BLaER1 treated with 17β-estradiol and CSF1 and Interleukin-3, amounts not matched to agents 10 nM and 100 nM (cell line): ENCODE data around the gene ARR3.
"Not testable (repeated sequence)": the region's sequence is repeated elsewhere in the genome, so short reads cannot be mapped to it uniquely, and the experiment has no call there.

Experiments used
- H3K27ac ChIP-seq, 11 experiments: shearing (Covaris generic); formaldehyde crosslinking; 2 replicates each; pipeline ENCODE4 v1.8.1; 2022
- H3K27me3 ChIP-seq, 11 experiments: shearing (Covaris generic); formaldehyde crosslinking; 2 replicates each; pipeline ENCODE4 v1.8.1; 2022
- H3K36me3 ChIP-seq, 11 experiments: shearing (Covaris generic); formaldehyde crosslinking; 2 replicates each; pipeline ENCODE4 v1.8.1; 2022
- H3K4me1 ChIP-seq, 10 experiments: shearing (Covaris generic); formaldehyde crosslinking; 2 replicates each; pipeline ENCODE4 v1.8.1; 2022
- H3K4me2 ChIP-seq, 11 experiments: shearing (Covaris generic); formaldehyde crosslinking; 2 replicates each; pipeline ENCODE4 v1.8.1; 2022
- H3K4me3 ChIP-seq, 10 experiments: shearing (Covaris generic); formaldehyde crosslinking; 2 replicates each; pipeline ENCODE4 v1.8.1; 2022
- H3K9ac ChIP-seq, 11 experiments: shearing (Covaris generic); formaldehyde crosslinking; 2 replicates each; pipeline ENCODE4 v1.8.1; 2022
- H3K9me3 ChIP-seq, 11 experiments: shearing (Covaris generic); formaldehyde crosslinking; replicated peaks in 1 of 11; 2 replicates each; pipeline ENCODE4 v1.8.1; 2022
- H4K20me1 ChIP-seq, 11 experiments: shearing (Covaris generic); formaldehyde crosslinking; 2 replicates each; pipeline ENCODE4 v1.8.1; 2022
- Cebpa-rat ChIP-seq, 11 experiments: shearing (Covaris generic); IDR thresholded peaks; 2 replicates each; pipeline ENCODE4 v1.8.1; 2022

The ARR3 gene

GRCh38 chrX:70292788-70293187 lies 24.7 kb downstream of the ARR3 start:
- peak overlapping the region in 4 of 11 experiments; percentile 31 to 63 (median 57); a peak in 5 of 22 replicates for H3K4me2 ChIP-seq

GRCh38 chrX:70293621-70294020 lies 25.5 kb downstream of the ARR3 start:
- Histone ChIP-seq H3K9me3 (no peaks in the 10 kb centered on the region), H3K4me3 (no peak overlapping the region), H3K4me2 (no peak overlapping the region), H3K9ac (no peak overlapping the region), H3K27ac (no peak overlapping the region), H3K27me3 (peaks cover 57 to 97% (median 86%) of the 10 kb centered on the region in 11 experiments), H3K36me3 (peaks cover 0 to 49% (median 8%) of the 10 kb centered on the region in 11 experiments; a peak in 10 of 22 replicates), H3K4me1 (peaks cover 0 to 28% (median 19%) of the 10 kb centered on the region in 10 experiments; a peak in 14 of 20 replicates), H4K20me1 (peaks cover 0 to 9% (median 0%) of the 10 kb centered on the region in 11 experiments; a peak in 4 of 22 replicates)
- TF ChIP-seq Cebpa-rat (IDR thresholded peaks at IDR 0.05): no peak

More at GRCh38 chrX:70292788-70293187, 24.7 kb downstream of the ARR3 start:
- peaks cover 54 to 97% (median 86%) of the 10 kb centered on the region in 11 experiments for H3K27me3 ChIP-seq
- peaks cover 0 to 28% (median 19%) of the 10 kb centered on the region in 10 experiments; a peak in 14 of 20 replicates for H3K4me1 ChIP-seq
- TF ChIP-seq Cebpa-rat (IDR thresholded peaks at IDR 0.05): no peak
- H4K20me1 ChIP-seq: peaks cover 0 to 4% (median 0%) of the 10 kb centered on the region in 11 experiments; a peak in 4 of 22 replicates
- H3K9me3 ChIP-seq: no peaks in the 10 kb centered on the region
- H3K9ac ChIP-seq: no peak overlapping the region
- peaks cover 0 to 45% (median 6%) of the 10 kb centered on the region in 11 experiments; a peak in 12 of 22 replicates for H3K36me3 ChIP-seq
- no peak overlapping the region for H3K4me3 ChIP-seq
- H3K27ac ChIP-seq: no peak overlapping the region

DNA sequence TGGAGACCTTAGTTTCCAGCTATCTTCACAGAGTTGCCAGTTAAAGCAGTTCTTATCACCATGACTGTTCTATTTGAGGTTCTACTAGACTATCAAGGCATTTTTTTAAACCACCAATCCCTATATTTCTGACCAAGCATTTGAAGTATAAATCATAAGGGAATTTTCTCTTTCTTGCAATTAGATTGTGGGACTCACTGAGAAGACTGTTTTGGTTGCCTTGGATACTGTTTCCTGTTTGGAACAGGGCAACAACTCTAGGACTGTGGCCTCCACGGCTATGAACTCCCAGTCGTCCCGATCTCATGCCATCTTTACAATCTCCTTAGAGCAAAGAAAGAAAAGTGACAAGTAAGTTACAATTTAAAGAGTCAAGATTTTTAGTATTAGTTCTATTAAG lies 33.6 kb downstream of the ARR3 start:
- H4K20me1 ChIP-seq: peaks cover 0 to 5% (median 0%) of the 10 kb centered on the region in 11 experiments; a peak in 3 of 22 replicates
- no peaks in the 10 kb centered on the region for H3K9me3 ChIP-seq
- H3K36me3 ChIP-seq: peaks cover 0 to 79% (median 56%) of the 10 kb centered on the region in 11 experiments; a peak in 17 of 22 replicates
- no peak overlapping the region for H3K9ac ChIP-seq
- H3K27ac ChIP-seq: no peak overlapping the region
- TF ChIP-seq Cebpa-rat (IDR thresholded peaks at IDR 0.05): no peak
- peaks cover 59 to 80% (median 74%) of the 10 kb centered on the region in 11 experiments for H3K27me3 ChIP-seq
- H3K4me2 ChIP-seq: no peak overlapping the region
- no peak overlapping the region for H3K4me3 ChIP-seq
- no peaks in the 10 kb centered on the region for H3K4me1 ChIP-seq

DNA sequence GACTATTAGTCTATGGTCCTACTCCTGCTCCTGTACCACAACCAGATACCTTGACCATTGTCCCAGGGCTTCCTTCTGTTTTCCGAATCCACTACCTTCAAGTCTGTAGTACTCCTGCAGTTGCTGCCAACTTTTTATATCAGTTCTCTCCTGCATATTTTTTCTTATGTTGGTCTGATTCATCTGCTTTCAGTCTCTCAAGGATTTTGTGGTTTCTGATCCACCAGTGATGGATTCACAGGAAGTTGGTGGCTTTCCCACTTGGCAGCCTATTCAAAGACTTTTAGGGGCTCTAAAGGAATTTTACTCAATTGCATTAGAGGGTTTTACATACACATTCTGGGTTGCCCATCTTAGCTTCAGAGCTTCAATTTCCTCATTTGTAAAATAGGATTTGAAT lies 45.4 kb downstream of the ARR3 start:
- Histone ChIP-seq H3K27me3 (peaks cover 31 to 72% (median 46%) of the 10 kb centered on the region in 11 experiments), H4K20me1 (peaks cover 0 to 6% (median 0%) of the 10 kb centered on the region in 11 experiments; a peak in 4 of 22 replicates), H3K9me3 (peaks cover 0 to 14% (median 7%) of the 10 kb centered on the region in 11 experiments; a peak in 8 of 22 replicates), H3K27ac (no peak overlapping the region), H3K4me2 (peak overlapping the region in 2 of 11 experiments; percentile 18 to 21; a peak in 1 of 22 replicates), H3K4me3 (no peak overlapping the region), H3K4me1 (peaks cover 0 to 7% (median 0%) of the 10 kb centered on the region in 10 experiments; a peak in 2 of 20 replicates), H3K9ac (no peak overlapping the region), H3K36me3 (peaks cover 0 to 41% (median 18%) of the 10 kb centered on the region in 11 experiments; a peak in 15 of 22 replicates)
- no peak for TF ChIP-seq Cebpa-rat (IDR thresholded peaks at IDR 0.05)

- H3K27ac ChIP-seq: no peak overlapping the region
- no peak overlapping the region for H3K4me2 ChIP-seq
- no peaks in the 10 kb centered on the region for H3K9me3 ChIP-seq
- no peak overlapping the region for H3K4me3 ChIP-seq
- peaks cover 0 to 5% (median 0%) of the 10 kb centered on the region in 11 experiments; a peak in 2 of 22 replicates for H4K20me1 ChIP-seq
- H3K4me1 ChIP-seq: no peaks in the 10 kb centered on the region
- no peak overlapping the region for H3K9ac ChIP-seq
- peaks cover 0 to 28% (median 4%) of the 10 kb centered on the region in 11 experiments; a peak in 4 of 22 replicates for H3K36me3 ChIP-seq
- peaks cover 45 to 81% (median 67%) of the 10 kb centered on the region in 11 experiments for H3K27me3 ChIP-seq
- no peak for TF ChIP-seq Cebpa-rat (IDR thresholded peaks at IDR 0.05)
Observed at GRCh38 chrX:70322784-70323183, 54.6 kb downstream of the ARR3 start.

GRCh38 chrX:70323628-70324027 lies 55.5 kb downstream of the ARR3 start:
- H3K4me1 ChIP-seq, H4K20me1 ChIP-seq, H3K4me3 ChIP-seq, H3K9ac ChIP-seq, H3K9me3 ChIP-seq, H3K27ac ChIP-seq, H3K4me2 ChIP-seq: not testable (repeated sequence)
- H3K36me3 ChIP-seq: peaks cover 0 to 31% (median 4%) of the 10 kb centered on the region in 11 experiments; a peak in 6 of 22 replicates
- peaks cover 54 to 89% (median 75%) of the 10 kb centered on the region in 11 experiments for H3K27me3 ChIP-seq

- H3K4me3 ChIP-seq: no peak overlapping the region
- no peak for TF ChIP-seq Cebpa-rat (IDR thresholded peaks at IDR 0.05)
- peaks cover 61 to 90% (median 82%) of the 10 kb centered on the region in 11 experiments for H3K27me3 ChIP-seq
- no peaks in the 10 kb centered on the region for H3K4me1 ChIP-seq
- H3K4me2 ChIP-seq: no peak overlapping the region
- H3K9ac ChIP-seq: no peak overlapping the region
- peaks cover 0 to 5% (median 0%) of the 10 kb centered on the region in 11 experiments; a peak in 2 of 22 replicates for H4K20me1 ChIP-seq
- H3K27ac ChIP-seq: no peak overlapping the region
- H3K9me3 ChIP-seq: no peaks in the 10 kb centered on the region
- H3K36me3 ChIP-seq: peaks cover 0 to 28% (median 3%) of the 10 kb centered on the region in 11 experiments; a peak in 6 of 22 replicates
Observed at GRCh38 chrX:70324326-70324725, 56.2 kb downstream of the ARR3 start.

DNA sequence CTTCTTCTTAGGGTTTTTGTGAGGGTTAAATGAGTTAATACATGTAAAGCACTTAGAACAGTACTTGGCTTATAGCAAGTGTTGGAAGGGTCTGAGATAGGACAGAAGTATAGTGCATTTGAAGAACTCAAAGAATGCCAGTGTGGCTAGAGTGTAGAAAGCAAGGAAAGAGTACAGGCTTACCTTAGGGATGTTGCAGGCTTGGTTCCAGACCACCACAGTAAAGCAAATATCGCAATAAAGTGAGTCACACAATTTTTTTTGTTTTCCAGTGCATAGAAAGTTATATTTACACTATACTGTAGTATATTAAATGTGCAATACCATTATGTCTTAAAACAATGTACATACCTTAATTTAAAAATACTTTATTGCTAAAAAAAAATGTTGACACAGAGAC lies 63.0 kb downstream of the ARR3 start:
- Histone ChIP-seq H3K36me3 (peaks cover 0 to 88% (median 30%) of the 10 kb centered on the region in 11 experiments; a peak in 12 of 22 replicates), H3K27me3 (peaks cover 88 to 100% (median 98%) of the 10 kb centered on the region in 11 experiments), H3K27ac (no peak overlapping the region), H3K9me3 (no peaks in the 10 kb centered on the region), H3K4me2 (no peak overlapping the region), H3K4me3 (no peak overlapping the region), H3K9ac (no peak overlapping the region), H3K4me1 (peaks cover 0 to 2% (median 0%) of the 10 kb centered on the region in 10 experiments; a peak in 3 of 20 replicates), H4K20me1 (peaks cover 0 to 5% (median 0%) of the 10 kb centered on the region in 11 experiments; a peak in 1 of 22 replicates)
- no peak for TF ChIP-seq Cebpa-rat (IDR thresholded peaks at IDR 0.05)
